ENCODE results near the gene METTL26. TPM values are rescaled to one million over a fixed set of nuclear protein-coding genes. Genes with fewer than 3 reads are reported as not detected.

The METTL26 gene
- total RNA-seq, 4 donors from 2014 or later = 147 to 204 (median 176) TPM

- 83 to 89% methylated on average over 26 to 38 of the region's 40 CpGs for WGBS, 2 donors
- H3K4me1 ChIP-seq = peaks cover 3 to 52% (median 22%) of the 10 kb centered on the region in 4 donors
- TF ChIP-seq POLR2A (IDR thresholded peaks at IDR 0.05) = no peak
- no peak for TF ChIP-seq CTCF (IDR thresholded peaks at IDR 0.05)
- TF ChIP-seq EP300 (IDR thresholded peaks at IDR 0.05) = no peak
- no peak overlapping the region for H3K4me3 ChIP-seq
- H3K27me3 ChIP-seq = no peaks in the 10 kb centered on the region
- H3K36me3 ChIP-seq = peaks cover 0 to 60% (median 4%) of the 10 kb centered on the region in 3 donors
- H3K9me3 ChIP-seq = no peaks in the 10 kb centered on the region
- DNase-seq (ENCODE audit: low spot score in 2 of 2) = no peak
- H3K27ac ChIP-seq = no peak overlapping the region
These were observed 35.4 kb upstream of the METTL26 start for GRCh38 chr16:671353-672131.

DNA sequence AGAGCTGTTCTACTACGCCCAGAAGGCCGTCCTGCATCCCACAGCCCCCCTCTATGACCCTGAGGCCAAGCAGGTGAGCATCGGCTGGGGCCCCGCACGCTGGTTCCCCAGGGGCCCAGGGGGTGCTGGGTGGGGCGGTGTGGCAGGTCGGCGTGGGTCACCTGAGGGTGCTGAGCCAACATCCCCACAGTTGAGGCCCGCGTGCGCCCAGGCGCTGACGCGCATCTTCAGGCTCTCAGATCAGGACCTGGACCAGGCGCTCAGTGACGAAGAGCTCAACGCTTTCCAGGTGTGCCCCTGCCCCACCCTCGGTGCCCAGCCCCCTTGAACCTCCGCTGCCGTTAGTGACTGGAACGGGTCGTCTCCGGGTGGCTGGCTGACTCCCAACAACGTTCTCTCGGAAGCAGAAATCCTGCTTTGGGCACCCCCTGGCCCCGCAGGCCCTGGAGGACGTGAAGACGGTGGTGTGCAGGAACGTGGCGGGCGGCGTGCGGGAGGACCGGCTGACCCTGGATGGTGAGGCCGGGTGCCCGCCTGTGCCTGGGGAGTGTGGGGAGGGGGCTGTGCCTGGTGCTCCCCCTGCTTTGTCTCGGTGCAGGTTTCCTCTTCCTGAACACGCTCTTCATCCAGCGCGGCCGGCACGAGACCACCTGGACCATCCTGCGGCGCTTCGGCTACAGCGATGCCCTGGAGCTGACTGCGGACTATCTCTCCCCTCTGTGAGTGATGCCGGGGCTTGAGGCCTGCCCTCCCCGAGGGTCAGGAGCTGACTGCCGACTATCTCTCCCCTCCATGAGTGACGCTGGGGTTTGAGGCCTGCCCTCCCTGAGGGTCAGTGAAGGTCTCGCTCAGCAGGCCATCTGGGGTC lies 34.6 kb upstream of the METTL26 start:
- H3K27ac ChIP-seq = no peak overlapping the region
- TF ChIP-seq EP300 (IDR thresholded peaks at IDR 0.05) (no peak), POLR2A (IDR thresholded peaks at IDR 0.05) (no peak), CTCF (IDR thresholded peaks at IDR 0.05) (no peak)
- 90 to 91% methylated on average over 29 to 49 of the region's 52 CpGs for WGBS, 2 donors
- peaks cover 3 to 45% (median 19%) of the 10 kb centered on the region in 4 donors for H3K4me1 ChIP-seq
- H3K4me3 ChIP-seq = no peak overlapping the region
- H3K36me3 ChIP-seq = peaks cover 0 to 60% (median 4%) of the 10 kb centered on the region in 3 donors
- no peaks in the 10 kb centered on the region for H3K27me3 ChIP-seq
- no peaks in the 10 kb centered on the region for H3K9me3 ChIP-seq
- DNase-seq (ENCODE audit: low spot score in 2 of 2) = no peak

DNA sequence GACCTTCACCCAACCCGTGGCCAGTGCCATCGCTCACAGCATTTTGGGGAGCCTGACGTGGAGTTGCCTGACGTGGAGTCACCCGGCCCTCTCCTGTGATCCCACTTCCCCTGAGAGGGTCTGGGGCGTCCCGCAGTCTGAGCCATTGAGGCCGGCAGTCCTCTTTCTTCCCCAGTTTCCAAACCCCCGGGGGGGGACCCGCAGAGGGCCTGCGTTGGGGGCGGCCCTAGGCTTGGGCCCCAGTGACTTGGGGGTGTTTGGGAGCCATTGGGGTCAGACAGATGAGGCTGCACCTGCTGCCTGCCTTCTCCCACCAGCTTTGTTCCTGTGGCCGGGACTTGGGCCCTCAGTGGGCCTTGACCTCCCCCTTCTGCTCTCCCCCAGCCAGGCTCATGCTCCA lies 33.6 kb upstream of the METTL26 start:
- Histone ChIP-seq H3K4me3 (no peak overlapping the region), H3K4me1 (peaks cover 3 to 36% (median 14%) of the 10 kb centered on the region in 4 donors), H3K27ac (no peak overlapping the region), H3K36me3 (peaks cover 0 to 57% (median 4%) of the 10 kb centered on the region in 3 donors), H3K27me3 (no peaks in the 10 kb centered on the region), H3K9me3 (no peaks in the 10 kb centered on the region)
- DNase-seq (ENCODE audit: low spot score in 2 of 2) = no peak
- TF ChIP-seq EP300 (IDR thresholded peaks at IDR 0.05) = no peak
- TF ChIP-seq CTCF (IDR thresholded peaks at IDR 0.05) = no peak
- no peak for TF ChIP-seq POLR2A (IDR thresholded peaks at IDR 0.05)
- 83% methylated on average over 11 to 13 of the region's 13 CpGs for WGBS, 2 donors

DNA sequence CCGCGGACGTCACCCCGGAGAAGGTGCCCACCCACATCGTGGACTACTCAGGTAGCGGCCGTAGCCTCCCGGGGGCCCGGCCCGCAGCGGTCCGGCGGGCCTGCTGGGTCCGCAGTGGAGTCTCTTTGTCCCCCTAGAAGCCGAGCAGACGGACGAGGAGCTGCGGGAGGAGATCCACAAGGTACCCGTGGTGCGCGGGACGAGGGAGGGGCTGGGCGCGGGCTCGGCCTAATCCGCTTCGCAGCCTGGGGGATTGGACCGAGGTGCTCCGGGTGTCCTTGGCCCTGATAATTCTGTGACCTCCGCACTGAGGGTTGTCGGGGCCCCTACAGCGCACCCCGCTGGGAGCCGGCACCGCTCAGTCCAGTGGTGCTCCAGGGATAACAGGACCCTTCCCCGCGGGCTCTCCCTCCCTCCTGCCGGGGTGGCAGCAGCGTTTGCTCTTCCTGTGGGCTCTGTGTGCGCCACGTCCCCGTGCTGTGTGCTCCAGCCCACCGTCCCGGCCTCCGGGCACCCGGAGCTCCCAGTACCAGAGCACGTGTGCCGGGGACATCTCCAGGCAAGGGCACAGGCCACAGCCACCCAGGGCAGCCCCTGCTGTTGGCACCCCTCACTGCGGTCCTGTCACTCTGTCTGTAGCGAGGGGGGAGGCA lies 32.5 kb upstream of the METTL26 start:
- H3K4me1 ChIP-seq = peaks cover 3 to 29% (median 12%) of the 10 kb centered on the region in 4 donors
- TF ChIP-seq CTCF (IDR thresholded peaks at IDR 0.05) = no peak
- no peak for TF ChIP-seq POLR2A (IDR thresholded peaks at IDR 0.05)
- TF ChIP-seq EP300 (IDR thresholded peaks at IDR 0.05) = no peak
- H3K27ac ChIP-seq = peak overlapping the region; percentile 86 to 97 (median 94)
- 1 to 40% methylated on average over 7 to 14 of the region's 50 CpGs for WGBS, 2 donors
- H3K27me3 ChIP-seq = no peaks in the 10 kb centered on the region
- DNase-seq (ENCODE audit: low spot score in 2 of 2) = no peak
- H3K36me3 ChIP-seq = peaks cover 0 to 47% (median 4%) of the 10 kb centered on the region in 3 donors
- peak overlapping the region; percentile 91 to 99 (median 96) for H3K4me3 ChIP-seq
- H3K9me3 ChIP-seq = no peaks in the 10 kb centered on the region
